K562 (cell line): Measurements from ENCODE around the gene ACAP2.

Experiments used
- CTCF ChIP-seq, 3 experiments: IDR thresholded peaks in 2 of 3; conservative IDR thresholded peaks in 1 of 3; 2 replicates each; pipeline ENCODE4 v1.5.1; 2011 to 2012; ENCODE audit warnings: low read length in 3 of 3, mild to moderate bottlenecking in 3 of 3, control low read depth in 2 of 3, improper control_type of control experiment in 1 of 3, inconsistent platforms in 1 of 3, low read depth in 1 of 3, mixed read lengths in 1 of 3, moderate library complexity in 1 of 3; ENCODE audit not compliant: insufficient read depth in 2 of 3
- E2F3 ChIP-seq: fragments of 250-450 bp; sonication (Bioruptor Pico); IDR thresholded peaks from 2 replicates; pipeline ENCODE4 v1.4.0; 2020; ENCODE audit warnings: mild to moderate bottlenecking
- ELK1 ChIP-seq: sonication (generic); formaldehyde crosslinking; IDR thresholded peaks from 2 replicates; pipeline ENCODE4 v1.8.1; 2022; ENCODE audit warnings: missing genetic modification reagents
- FOXJ3 ChIP-seq: sonication (generic); formaldehyde crosslinking; IDR thresholded peaks from 2 replicates; pipeline ENCODE4 v1.4.0; 2020; ENCODE audit warnings: mild to moderate bottlenecking, missing genetic modification reagents
- GATAD2B ChIP-seq: fragments of 450-650 bp; IDR thresholded peaks from 2 replicates; pipeline ENCODE4 v1.6.1; 2017; ENCODE audit warnings: mild to moderate bottlenecking, borderline replicate concordance
- PHF8 ChIP-seq: fragments of 200-600 bp; sonication (generic); IDR thresholded peaks from 2 replicates; pipeline ENCODE4 v1.6.1; 2012; ENCODE audit warnings: mixed run types, mild to moderate bottlenecking, inconsistent platforms, low read length, moderate library complexity, borderline replicate concordance
- SMAD1 ChIP-seq: fragments of 150-350 bp; IDR thresholded peaks from 2 replicates; pipeline ENCODE4 v1.6.1; 2014; ENCODE audit warnings: low read length, low read depth; ENCODE audit not compliant: partially characterized antibody
- SP2 ChIP-seq: IDR thresholded peaks from 2 replicates; pipeline ENCODE4 v1.6.1; 2011; ENCODE audit warnings: mild to moderate bottlenecking, low read depth, low read length, moderate library complexity; ENCODE audit not compliant: poor library complexity, severe bottlenecking; ENCODE audit errors: extremely low read depth
- ZC3H4 ChIP-seq: sonication (generic); formaldehyde crosslinking; IDR thresholded peaks from 2 replicates; pipeline ENCODE4 v1.9.0; 2021; ENCODE audit warnings: missing genetic modification reagents, borderline replicate concordance
- ZNF217 ChIP-seq: sonication (generic); formaldehyde crosslinking; IDR thresholded peaks from 2 replicates; pipeline ENCODE4 v1.8.0; 2022; ENCODE audit warnings: mild to moderate bottlenecking, missing genetic modification reagents
- TF ChIP-seq, protein P1 (sequence below): fragments of 450-650 bp; IDR thresholded peaks from 2 replicates; pipeline ENCODE4 v1.6.1; 2016

DNA sequence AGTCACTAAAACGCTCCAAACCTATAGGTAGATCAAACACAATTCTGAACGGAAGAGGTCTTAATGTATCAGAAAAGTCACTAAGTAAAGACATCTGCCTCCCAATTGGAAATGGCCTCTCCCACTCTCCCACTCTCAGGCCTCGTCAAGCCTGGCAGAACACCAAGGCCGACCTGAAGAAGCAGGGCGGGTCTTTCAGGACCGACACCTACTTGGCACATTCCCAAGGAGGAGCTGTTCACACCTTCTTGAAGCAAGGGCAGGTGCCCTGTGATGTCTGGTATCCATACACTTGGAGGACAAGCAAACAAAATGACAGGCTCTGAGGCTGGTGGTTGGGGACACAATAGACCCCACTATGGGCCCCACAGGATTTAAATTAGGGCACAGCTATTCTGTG is 201.9 kb downstream of the ACAP2 start:
- TF ChIP-seq PHF8 (no peak), ZC3H4 (CRISPR knock-in tag) (no peak), E2F3 (no peak), ZNF217 (no peak), CTCF (IDR thresholded peaks at IDR 0.05 in 2 of 3, conservative IDR thresholded peaks at IDR 0.05 in 1 of 3; ENCODE audit: insufficient read depth in 2 of 3, low read depth in 1 of 3, low read length in 3 of 3) (no peak), GATAD2B (no peak), SP2 (no peak), SMAD1 (no peak), ELK1 (CRISPR knock-in tag) (no peak), FOXJ3 (CRISPR knock-in tag) (no peak)
- TF ChIP-seq, protein P1, sequence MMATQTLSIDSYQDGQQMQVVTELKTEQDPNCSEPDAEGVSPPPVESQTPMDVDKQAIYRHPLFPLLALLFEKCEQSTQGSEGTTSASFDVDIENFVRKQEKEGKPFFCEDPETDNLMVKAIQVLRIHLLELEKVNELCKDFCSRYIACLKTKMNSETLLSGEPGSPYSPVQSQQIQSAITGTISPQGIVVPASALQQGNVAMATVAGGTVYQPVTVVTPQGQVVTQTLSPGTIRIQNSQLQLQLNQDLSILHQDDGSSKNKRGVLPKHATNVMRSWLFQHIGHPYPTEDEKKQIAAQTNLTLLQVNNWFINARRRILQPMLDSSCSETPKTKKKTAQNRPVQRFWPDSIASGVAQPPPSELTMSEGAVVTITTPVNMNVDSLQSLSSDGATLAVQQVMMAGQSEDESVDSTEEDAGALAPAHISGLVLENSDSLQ = no peak
